Vagina (tissue), 2 donors: ENCODE results near the gene RUFY3.

Experiments used
- CTCF ChIP-seq, 3 experiments: fragments of 450-650 bp in 2 of 3; fragments of 200-600 bp in 1 of 3; sonication (generic) in 1 of 3; IDR thresholded peaks; one replicate each; pipeline ENCODE4 v1.5.1; 2017 to 2019; ENCODE audit warnings: antibody characterized with exemption in 3 of 3, mild to moderate bottlenecking in 2 of 3, moderate library complexity in 2 of 3
- POLR2A ChIP-seq, 2 donors: fragments of 450-650 bp; IDR thresholded peaks; one replicate each; pipeline ENCODE4 v1.6.1; 2017; ENCODE audit warnings: antibody characterized with exemption in 2 of 2, mild to moderate bottlenecking in 2 of 2, moderate library complexity in 2 of 2
- POLR2AphosphoS5 ChIP-seq, 2 donors: sonication (generic); formaldehyde crosslinking; IDR thresholded peaks; one replicate each; pipeline ENCODE4 v1.9.0; 2017; ENCODE audit warnings: antibody characterized with exemption in 2 of 2, mild to moderate bottlenecking in 2 of 2, low read depth in 1 of 2; ENCODE audit not compliant: insufficient read depth in 1 of 2

- TF ChIP-seq POLR2A (IDR thresholded peaks at IDR 0.05) (no peak), CTCF (IDR thresholded peaks at IDR 0.05) (no peak), POLR2AphosphoS5 (IDR thresholded peaks at IDR 0.05; ENCODE audit: insufficient read depth in 1 of 2, low read depth in 1 of 2) (no peak)
Measured at GRCh38 chr4:70793626-70794025, 71.9 kb downstream of the RUFY3 start.
